CD14-positive monocyte (primary cell): Measurements from ENCODE around the gene SMG6. TPM values are rescaled to one million over a fixed set of nuclear protein-coding genes. Genes with fewer than 3 reads are reported as not detected.

Source experiments
- DNase-seq, 3 donors: peaks; one replicate each; pipeline ENCODE4 v3.0.0-alpha.2; 2011 to 2022
- H2AFZ ChIP-seq: 2 replicates; pipeline ENCODE4 v1.6.0; 2012; ENCODE audit warnings: mild to moderate bottlenecking, low read depth, low read length, inconsistent platforms; ENCODE audit not compliant: insufficient read depth, poor library complexity, severe bottlenecking
- H3K27ac ChIP-seq, 2 donors: 1 replicate in 1 of 2; 2 replicates in 1 of 2; pipeline ENCODE4 v1.5.1; 2012 to 2013; ENCODE audit warnings: low read length in 2 of 2, control low read depth in 1 of 2, inconsistent platforms in 1 of 2, low read depth in 1 of 2, mild to moderate bottlenecking in 1 of 2
- H3K27me3 ChIP-seq, 2 donors: one replicate each; pipeline versions ENCODE4 v1.6.0 to v1.6.1; 2011 to 2013; ENCODE audit warnings: low read length in 2 of 2; ENCODE audit not compliant: control insufficient read depth in 2 of 2, insufficient read depth in 2 of 2
- H3K36me3 ChIP-seq, 2 donors: replicated peaks in 1 of 2; 1 replicate in 1 of 2; 2 replicates in 1 of 2; pipeline versions ENCODE4 v1.5.1 to v1.6.1; 2012 to 2013; ENCODE audit warnings: low read length in 2 of 2, control low read depth in 1 of 2, inconsistent platforms in 1 of 2, mild to moderate bottlenecking in 1 of 2; ENCODE audit not compliant: insufficient read depth in 2 of 2, control insufficient read depth in 1 of 2
- H3K4me1 ChIP-seq, 2 donors: 1 replicate in 1 of 2; 2 replicates in 1 of 2; pipeline versions ENCODE4 v1.5.1 to v1.6.1; 2012 to 2013; ENCODE audit warnings: low read length in 2 of 2, control low read depth in 1 of 2, inconsistent platforms in 1 of 2, mild to moderate bottlenecking in 1 of 2, moderate library complexity in 1 of 2; ENCODE audit not compliant: insufficient read depth in 2 of 2, control insufficient read depth in 1 of 2
- H3K4me2 ChIP-seq: replicated peaks from 2 replicates; pipeline ENCODE3; 2012; ENCODE audit warnings: low read length, moderate library complexity, mild to moderate bottlenecking; ENCODE audit not compliant: poor library complexity, severe bottlenecking; ENCODE audit errors: extremely low read depth
- H3K4me3 ChIP-seq, 3 experiments: fragments of 200-600 bp in 1 of 3; sonication (generic) in 1 of 3; replicated peaks in 1 of 3; 1 replicate in 2 of 3; 2 replicates in 1 of 3; pipeline ENCODE4 v1.5.1; 2011 to 2013; ENCODE audit warnings: low read length in 3 of 3, mild to moderate bottlenecking in 3 of 3, control low read depth in 2 of 3, low read depth in 2 of 3, inconsistent platforms in 1 of 3, moderate library complexity in 1 of 3
- H3K79me2 ChIP-seq: 2 replicates; pipeline ENCODE4 v1.6.0; 2012; ENCODE audit warnings: mild to moderate bottlenecking, control low read depth, inconsistent platforms, low read length, moderate library complexity; ENCODE audit not compliant: insufficient read depth
- H3K9ac ChIP-seq: 2 replicates; pipeline ENCODE4 v1.6.0; 2017; ENCODE audit warnings: low read length, mild to moderate bottlenecking; ENCODE audit not compliant: insufficient read depth, poor library complexity, severe bottlenecking
- H3K9me3 ChIP-seq, 2 donors: replicated peaks in 1 of 2; 1 replicate in 1 of 2; 2 replicates in 1 of 2; pipeline versions ENCODE4 v1.5.1 to v1.6.1; 2012 to 2013; ENCODE audit warnings: low read length in 2 of 2, control low read depth in 1 of 2; ENCODE audit not compliant: control insufficient read depth in 1 of 2, insufficient read depth in 1 of 2
- H4K20me1 ChIP-seq: 2 replicates; pipeline ENCODE4 v1.6.0; 2012; ENCODE audit warnings: mild to moderate bottlenecking, low read length, control low read depth, moderate library complexity; ENCODE audit not compliant: insufficient read depth
- H3K27ac Mint-ChIP-seq, 7 donors: one replicate each; pipeline ENCODE4 v1.8.0; 2020; ENCODE audit warnings: mild to moderate bottlenecking in 7 of 7, mixed read lengths in 7 of 7, moderate library complexity in 6 of 7, inconsistent platforms in 2 of 7
- H3K27me3 Mint-ChIP-seq, 3 donors: one replicate each; pipeline ENCODE4 v1.8.0; 2021 to 2022; ENCODE audit warnings: low read depth in 3 of 3, mild to moderate bottlenecking in 3 of 3, mixed read lengths in 3 of 3, moderate library complexity in 3 of 3, inconsistent platforms in 1 of 3
- H3K36me3 Mint-ChIP-seq, 2 donors: one replicate each; pipeline ENCODE4 v1.8.0; 2020; ENCODE audit warnings: mixed read lengths in 2 of 2, inconsistent platforms in 1 of 2, mild to moderate bottlenecking in 1 of 2
- H3K4me1 Mint-ChIP-seq: one replicate; pipeline ENCODE4 v1.8.0; 2020; ENCODE audit warnings: mild to moderate bottlenecking, mixed read lengths
- H3K4me3 Mint-ChIP-seq, 2 donors: one replicate each; pipeline ENCODE4 v1.8.0; 2020; ENCODE audit warnings: mild to moderate bottlenecking in 2 of 2, mixed read lengths in 2 of 2, moderate library complexity in 1 of 2
- H3K9me3 Mint-ChIP-seq, 7 donors: one replicate each; pipeline ENCODE4 v1.8.0; 2020 to 2022; ENCODE audit warnings: mixed read lengths in 7 of 7, mild to moderate bottlenecking in 6 of 7, moderate library complexity in 6 of 7, inconsistent platforms in 2 of 7
- CTCF ChIP-seq: fragments of 200-600 bp; IDR thresholded peaks from one replicate; pipeline ENCODE4 v1.8.0; 2022; ENCODE audit warnings: antibody characterized with exemption, mild to moderate bottlenecking
- WGBS: methylation state at CpG from one replicate; pipeline ENCODE4 v1.1.5; 2013; ENCODE audit warnings: missing lambda C conversion rate; ENCODE audit not compliant: insufficient coverage; 5-methylcytosine and 5-hydroxymethylcytosine counted together
- intact Hi-C, 2 donors: fragments of 100-400 bp; cut with micrococcal nuclease; formaldehyde crosslinking; loops; one replicate each; pipeline versions ENCODE4 v1.15.0 to v1.15.1; 2023
- polyA plus RNA-seq, 3 donors: library from polyadenylated mRNA; depleted of rRNA in 1 of 3; unstranded in 2 of 3; stranded (reverse) in 1 of 3; fragments of 300-500 nt in 2 of 3; fragments of >200 nt in 1 of 3; fragmentation: Illumina TruSeq in 2 of 3; gene quantifications; 1 replicate in 2 of 3; 2 replicates in 1 of 3; pipeline ENCODE4 v1.2.3, GENCODE V29; 2012 to 2021

Gene SMG6
- polyA plus RNA-seq, 3 donors = 0.67 to 7.1 (median 1.1) TPM

- H3K4me1 ChIP-seq = peaks cover 0 to 4% of the 10 kb centered on the region in 2 donors
- intact Hi-C loops = loop anchor here in 1 of 2 donors (5.0 kb wide), 1 partner anchor 397 kb away; no protein-coding TSS in a partner anchor
- H2AFZ ChIP-seq = no peak overlapping the region
- H3K4me3 ChIP-seq = no peak overlapping the region
- Mint-ChIP-seq H3K4me1 (peaks cover 14% of the 10 kb centered on the region), H3K9me3 (peaks cover 0 to 1% (median 0%) of the 10 kb centered on the region in 7 donors), H3K27me3 (no peaks in the 10 kb centered on the region), H3K4me3 (no peak overlapping the region), H3K27ac (no peak overlapping the region), H3K36me3 (peaks cover 72 to 76% of the 10 kb centered on the region in 2 donors)
- no peak overlapping the region for H3K9ac ChIP-seq
- no peak overlapping the region for H3K4me2 ChIP-seq
- H3K36me3 ChIP-seq = peaks cover 42 to 82% of the 10 kb centered on the region in 2 donors
- H3K9me3 ChIP-seq = no peaks in the 10 kb centered on the region
- no peaks in the 10 kb centered on the region for H3K27me3 ChIP-seq
- TF ChIP-seq CTCF = no peak
- DNase-seq = no peak
- H3K27ac ChIP-seq = no peak overlapping the region
- WGBS = 95% methylated on average over 4 of the region's 9 CpGs
- H4K20me1 ChIP-seq = no peaks in the 10 kb centered on the region
- H3K79me2 ChIP-seq = no peaks in the 10 kb centered on the region
These were observed 23.9 kb downstream of the SMG6 start for GRCh38 chr17:2279707-2280106.

GRCh38 chr17:2277429-2278170 is 26.0 kb downstream of the SMG6 start:
- Histone ChIP-seq H3K27me3 (no peaks in the 10 kb centered on the region), H3K4me2 (no peak overlapping the region), H3K4me3 (no peak overlapping the region), H3K36me3 (peaks cover 45 to 79% of the 10 kb centered on the region in 2 donors), H3K4me1 (no peaks in the 10 kb centered on the region), H3K9ac (no peak overlapping the region), H2AFZ (no peak overlapping the region), H3K79me2 (no peaks in the 10 kb centered on the region), H3K27ac (no peak overlapping the region), H4K20me1 (no peaks in the 10 kb centered on the region), H3K9me3 (no peaks in the 10 kb centered on the region)
- H3K36me3 Mint-ChIP-seq = peaks cover 68 to 78% of the 10 kb centered on the region in 2 donors
- no peak overlapping the region for H3K4me3 Mint-ChIP-seq
- intact Hi-C loops = no loop called here
- H3K4me1 Mint-ChIP-seq = peaks cover 7% of the 10 kb centered on the region
- H3K27me3 Mint-ChIP-seq = no peaks in the 10 kb centered on the region
- H3K27ac Mint-ChIP-seq = no peak overlapping the region
- TF ChIP-seq CTCF = no peak
- H3K9me3 Mint-ChIP-seq = no peaks in the 10 kb centered on the region
- no CpG with 5 or more reads among the region's 9 CpGs for WGBS
- DNase-seq = no peak
